Left lung (tissue), 10 donors: Measurements from ENCODE around the gene ST6GALNAC3. TPM values are rescaled to one million over a fixed set of nuclear protein-coding genes. Genes with fewer than 3 reads are reported as not detected.

Experiments used
- ATAC-seq: fragments of 200-7000 bp; cut with Tn5 transposase; one replicate; pipeline ENCODE4 v1.9.1; 2020; ENCODE audit warnings: moderate library complexity
- DNase-seq, 4 donors: peaks; one replicate each; pipeline ENCODE4 v3.0.0-alpha.2; 2013 to 2020
- H3K27ac ChIP-seq, 2 donors: fragments of 200-600 bp; sonication (generic) in 1 of 2; one replicate each; pipeline versions ENCODE4 v1.5.0 to v1.8.0; 2020 to 2021
- H3K27me3 ChIP-seq, 2 donors: fragments of 200-600 bp; sonication (generic) in 1 of 2; one replicate each; pipeline versions ENCODE4 v1.5.0 to v1.8.0; 2020 to 2021
- H3K36me3 ChIP-seq, 2 donors: fragments of 200-600 bp; sonication (generic) in 1 of 2; one replicate each; pipeline versions ENCODE4 v1.5.0 to v1.8.0; 2020 to 2021
- H3K4me1 ChIP-seq, 2 donors: fragments of 200-600 bp; one replicate each; pipeline ENCODE4 v1.8.0; 2021
- H3K4me3 ChIP-seq, 2 donors: fragments of 200-600 bp; sonication (generic) in 1 of 2; one replicate each; pipeline versions ENCODE4 v1.5.0 to v1.8.0; 2020 to 2021; ENCODE audit warnings: mild to moderate bottlenecking in 1 of 2
- H3K9me3 ChIP-seq, 2 donors: fragments of 200-600 bp; sonication (generic) in 1 of 2; one replicate each; pipeline versions ENCODE4 v1.5.0 to v1.8.0; 2020 to 2021
- CTCF ChIP-seq, 2 donors: fragments of 200-600 bp; sonication (generic) in 1 of 2; IDR thresholded peaks; one replicate each; pipeline versions ENCODE4 v1.5.0 to v1.8.0; 2021; ENCODE audit warnings: antibody characterized with exemption in 2 of 2
- intact Hi-C, 2 donors: fragments of 100-400 bp; cut with DNase I; formaldehyde crosslinking; loops; one replicate each; pipeline versions ENCODE4 v1.11.2 to v1.14.2; 2022
- polyA plus RNA-seq, 6 donors: library from polyadenylated mRNA; unstranded; fragments of 120-200 nt; gene quantifications; one replicate each; pipeline ENCODE4 v1.2.1, GENCODE V29; 2013; ENCODE audit not compliant: insufficient read length in 6 of 6
- total RNA-seq, 2 donors: library from RNA; stranded (reverse); fragmentation: NEBNext Ultra II Directional; extraction: Animal tissue kit (Norgen Biotek cat#: 25700); gene quantifications; one replicate each; pipeline ENCODE4 v1.2.1, GENCODE V29; 2021
- donor health status: DM: no; HTN: yes; CAD: no.
- donor health status: DM: no; HTN: no; CAD: no.

The ST6GALNAC3 gene
- total and polyA plus RNA-seq, 8 donors: 3.4 to 37.7 (median 30.1) TPM

DNA sequence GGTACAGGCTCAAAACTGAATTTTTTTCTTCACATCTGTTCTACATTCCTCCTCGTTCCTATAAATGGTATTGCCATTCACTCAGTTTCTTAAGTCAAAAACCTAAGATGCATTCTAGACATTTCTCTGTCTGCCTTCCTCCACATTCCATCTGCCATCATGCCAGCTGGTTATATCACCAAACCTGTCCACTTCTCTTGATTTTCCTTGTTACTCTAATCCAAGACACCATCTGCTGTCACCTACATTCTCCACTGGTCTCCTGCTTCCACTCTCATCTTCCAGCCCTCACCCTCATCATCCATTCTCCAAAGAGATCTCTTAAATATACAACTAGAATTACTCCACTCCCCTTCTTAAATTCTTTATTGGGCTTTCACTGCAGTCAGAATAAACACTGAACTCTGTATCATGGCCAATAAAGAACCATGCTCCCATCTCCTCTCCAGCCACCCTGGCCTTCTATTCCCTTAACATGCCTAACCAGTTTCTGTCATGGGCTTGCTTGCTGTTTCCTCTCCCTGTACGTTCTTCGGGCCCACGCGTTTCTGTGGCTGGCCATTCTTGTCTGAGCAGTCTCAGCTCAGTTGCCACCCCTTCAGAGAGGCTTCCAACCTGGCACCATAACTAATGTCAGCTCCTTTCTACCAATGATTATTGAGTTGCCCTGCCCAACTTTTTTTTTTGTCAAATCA lies 278.3 kb downstream of the ST6GALNAC3 start:
- Histone ChIP-seq H3K27me3 (no peaks in the 10 kb centered on the region), H3K4me1 (no peaks in the 10 kb centered on the region), H3K36me3 (no peaks in the 10 kb centered on the region), H3K9me3 (no peaks in the 10 kb centered on the region), H3K27ac (no peak overlapping the region), H3K4me3 (no peak overlapping the region)
- ATAC-seq (no peak), DNase-seq (no peak)
- intact Hi-C loops: no loop called here
- TF ChIP-seq CTCF (IDR thresholded peaks at IDR 0.05): no peak

GRCh38 chr1:76354236-76354635 lies 279.7 kb downstream of the ST6GALNAC3 start:
- DNase-seq (no peak), ATAC-seq (no peak)

DNA sequence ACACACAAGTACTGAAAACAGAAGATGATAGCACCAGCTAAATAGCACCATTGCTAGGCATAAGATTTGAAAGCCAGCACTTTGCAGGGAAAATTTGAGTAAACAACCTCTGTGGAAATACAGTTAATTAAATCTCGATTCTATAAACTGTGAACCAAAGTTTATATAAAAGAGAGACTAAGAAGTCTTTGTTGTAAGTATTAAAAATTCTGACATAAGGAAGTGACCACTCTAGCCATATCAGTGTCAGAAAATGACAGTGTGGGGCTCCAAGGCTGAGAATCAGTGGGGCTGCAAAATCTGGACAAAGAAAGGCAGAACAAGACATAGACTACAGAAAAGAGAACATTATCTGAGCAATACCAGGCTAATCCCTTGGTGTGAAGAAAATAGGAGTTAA lies 292.2 kb downstream of the ST6GALNAC3 start:
- intact Hi-C loops: no loop called here
- no peak for ATAC-seq

More at GRCh38 chr1:76354236-76354635, 279.7 kb downstream of the ST6GALNAC3 start:
- intact Hi-C loops: no loop called here
- H3K9me3 ChIP-seq: no peaks in the 10 kb centered on the region
- no peak overlapping the region for H3K27ac ChIP-seq
- TF ChIP-seq CTCF (IDR thresholded peaks at IDR 0.05): no peak
- H3K36me3 ChIP-seq: no peaks in the 10 kb centered on the region
- no peak overlapping the region for H3K4me3 ChIP-seq
- no peaks in the 10 kb centered on the region for H3K4me1 ChIP-seq
- no peaks in the 10 kb centered on the region for H3K27me3 ChIP-seq

DNA sequence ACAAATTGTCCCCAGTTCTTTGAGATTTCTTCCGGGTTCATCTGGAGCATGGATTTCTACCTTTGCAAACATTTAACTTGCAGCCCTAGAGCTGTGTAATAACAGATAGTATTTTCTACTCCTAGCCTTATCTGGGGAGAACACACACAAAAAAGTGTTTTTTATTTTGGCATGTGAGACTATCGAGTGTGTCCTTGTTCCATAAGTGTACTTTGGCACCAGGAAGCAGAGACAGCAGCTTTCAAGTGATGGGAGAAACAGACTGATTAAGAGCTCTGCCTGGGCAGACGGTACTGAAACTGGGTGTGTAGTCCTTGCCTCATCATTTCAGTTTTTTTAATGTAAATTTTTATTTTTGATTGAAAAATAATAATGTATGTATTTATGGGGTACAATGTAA lies 297.4 kb downstream of the ST6GALNAC3 start:
- no peaks in the 10 kb centered on the region for H3K36me3 ChIP-seq
- H3K27me3 ChIP-seq: no peaks in the 10 kb centered on the region
- TF ChIP-seq CTCF (IDR thresholded peaks at IDR 0.05): no peak
- no peaks in the 10 kb centered on the region for H3K4me1 ChIP-seq
- ATAC-seq: no peak
- H3K4me3 ChIP-seq: no peak overlapping the region
- no peaks in the 10 kb centered on the region for H3K9me3 ChIP-seq
- intact Hi-C loops: no loop called here
- no peak for DNase-seq
- H3K27ac ChIP-seq: no peak overlapping the region

More for the DNA sequence above, 292.2 kb downstream of the ST6GALNAC3 start:
- Histone ChIP-seq H3K4me3 (no peak overlapping the region), H3K27ac (no peak overlapping the region), H3K36me3 (no peaks in the 10 kb centered on the region), H3K4me1 (no peaks in the 10 kb centered on the region), H3K9me3 (no peaks in the 10 kb centered on the region), H3K27me3 (no peaks in the 10 kb centered on the region)
- no peak for TF ChIP-seq CTCF (IDR thresholded peaks at IDR 0.05)
- peak in 1 of 4 donors; percentile 9 for DNase-seq

DNA sequence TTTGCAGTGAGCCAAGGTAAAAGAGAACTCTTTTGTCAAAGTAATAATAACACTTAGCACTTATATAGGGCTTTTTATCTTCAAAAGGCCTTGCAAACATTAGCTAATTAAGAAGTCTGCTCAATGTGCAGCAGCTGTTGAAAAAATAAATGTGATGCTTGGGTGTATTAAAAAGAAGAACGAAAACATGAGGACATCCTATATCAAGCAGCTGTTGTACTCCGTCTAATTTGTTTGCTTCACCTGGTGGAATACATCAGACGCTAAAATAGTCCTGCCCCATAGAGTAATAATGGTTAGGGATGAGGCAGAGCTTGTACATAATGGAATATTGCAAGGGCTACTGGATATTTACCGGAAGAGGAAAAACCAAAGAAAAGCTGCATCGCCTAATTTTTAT lies 299.5 kb downstream of the ST6GALNAC3 start:
- no peak overlapping the region for H3K27ac ChIP-seq
- no peak for TF ChIP-seq CTCF (IDR thresholded peaks at IDR 0.05)
- H3K27me3 ChIP-seq: no peaks in the 10 kb centered on the region
- H3K36me3 ChIP-seq: no peaks in the 10 kb centered on the region
- DNase-seq (no peak), ATAC-seq (no peak)
- H3K9me3 ChIP-seq: no peaks in the 10 kb centered on the region
- intact Hi-C loops: no loop called here
- no peaks in the 10 kb centered on the region for H3K4me1 ChIP-seq
- no peak overlapping the region for H3K4me3 ChIP-seq
